Right hindlimb (tissue), 1 donor: Measurements from ENCODE around the gene MTUS2.

Source experiments
- DNase-seq: peaks from one replicate; pipeline ENCODE4 v3.0.0-alpha.2; 2018

Gene MTUS2

DNA sequence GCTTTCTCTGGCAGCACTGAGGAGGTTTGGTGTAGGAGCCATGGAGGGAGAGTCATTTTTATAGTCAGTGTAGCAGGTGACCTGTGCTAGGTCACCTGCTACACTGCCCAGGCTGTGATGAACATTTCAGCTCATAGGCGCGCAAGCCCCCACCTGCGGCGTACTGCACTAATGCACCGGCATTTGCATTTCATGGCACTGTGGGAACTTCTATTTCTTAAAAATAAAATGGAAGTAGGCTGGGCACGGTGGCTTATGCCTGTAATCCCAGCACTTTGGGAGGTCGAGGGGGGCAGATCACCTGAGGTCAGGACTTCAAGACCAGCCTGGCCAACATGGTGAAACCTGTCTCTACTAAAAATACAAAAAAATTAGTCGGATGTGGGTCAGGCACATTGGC is 674.4 kb downstream of the MTUS2 start:
- no peak for DNase-seq

DNA sequence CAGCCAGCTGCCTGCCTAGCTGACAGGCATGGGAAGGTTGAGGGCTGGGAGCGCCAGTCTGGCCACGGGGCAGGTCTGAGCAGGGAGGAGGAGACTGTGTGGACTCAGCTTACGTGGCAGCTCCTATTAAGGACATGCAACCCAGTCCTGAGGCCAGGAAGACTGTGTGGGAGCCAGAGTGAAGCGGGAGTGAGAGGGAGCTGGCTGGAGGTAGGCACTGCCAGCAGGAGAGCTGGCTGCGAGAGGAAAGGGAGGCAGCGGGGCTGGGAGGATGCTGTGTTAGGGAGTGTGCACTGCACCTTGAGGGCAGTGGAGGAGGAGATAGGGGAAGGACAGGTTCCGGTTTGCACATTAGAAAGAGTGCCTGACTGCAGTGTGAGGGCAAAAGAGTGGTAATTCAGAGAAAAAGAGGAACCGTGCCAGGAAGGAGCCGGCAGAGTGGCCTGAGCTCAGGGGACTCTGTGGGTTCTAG is 676.1 kb downstream of the MTUS2 start:
- no peak for DNase-seq

DNA sequence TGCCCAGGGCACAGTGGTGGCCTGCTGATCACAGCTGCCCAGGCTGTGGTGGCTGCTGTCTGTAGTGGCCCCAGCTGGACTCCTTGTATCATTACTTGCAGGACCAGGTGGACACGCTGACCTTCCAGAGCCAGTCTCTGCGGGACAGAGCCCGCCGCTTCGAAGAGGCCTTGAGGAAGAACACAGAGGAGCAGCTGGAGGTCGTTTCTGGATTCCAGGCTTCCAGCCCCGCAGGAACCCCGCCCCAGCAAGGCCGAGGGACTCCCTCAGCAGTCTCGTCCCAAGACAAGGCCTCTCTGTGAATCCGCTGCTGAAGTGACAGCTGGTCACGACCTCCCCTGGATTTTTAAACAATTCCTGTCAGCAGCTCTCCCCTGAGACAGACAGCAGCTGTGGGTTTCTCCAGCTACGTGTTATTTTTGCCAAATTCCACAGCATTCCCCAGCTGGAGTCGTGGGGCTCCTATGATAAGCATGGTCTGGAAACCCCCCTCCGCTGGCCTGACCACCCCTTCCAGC is 677.1 kb downstream of the MTUS2 start:
- DNase-seq: peak; percentile 93

DNA sequence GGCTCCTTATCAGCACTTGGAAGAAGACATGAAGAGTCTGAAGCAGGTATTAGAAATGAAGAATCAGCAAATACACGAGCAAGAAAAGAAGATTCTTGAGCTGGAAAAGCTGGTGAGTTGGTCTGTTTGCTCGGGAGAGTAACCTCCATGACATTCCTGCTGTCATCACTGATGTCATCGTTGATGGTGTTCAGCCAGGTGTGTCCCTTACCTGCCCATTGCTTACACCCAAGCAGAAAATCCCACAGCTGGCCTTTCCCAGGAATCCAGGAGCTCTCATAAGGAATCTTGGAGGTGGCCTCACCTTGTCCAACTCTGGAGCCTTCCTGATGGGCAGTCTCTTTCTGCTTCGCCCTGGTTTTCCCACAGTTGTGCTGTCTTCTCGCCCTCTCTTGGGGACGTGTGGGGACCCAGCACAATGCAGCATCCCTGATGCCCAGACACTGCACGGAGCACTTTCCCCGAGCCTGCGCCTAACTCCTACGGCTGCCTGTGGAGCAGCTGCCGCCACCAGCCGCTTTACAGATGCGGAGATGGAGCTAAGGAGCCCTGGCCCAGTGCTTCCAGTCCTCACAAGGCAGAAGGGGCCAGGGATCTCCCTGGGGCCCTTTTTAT is 678.4 kb downstream of the MTUS2 start:
- no peak for DNase-seq

DNA sequence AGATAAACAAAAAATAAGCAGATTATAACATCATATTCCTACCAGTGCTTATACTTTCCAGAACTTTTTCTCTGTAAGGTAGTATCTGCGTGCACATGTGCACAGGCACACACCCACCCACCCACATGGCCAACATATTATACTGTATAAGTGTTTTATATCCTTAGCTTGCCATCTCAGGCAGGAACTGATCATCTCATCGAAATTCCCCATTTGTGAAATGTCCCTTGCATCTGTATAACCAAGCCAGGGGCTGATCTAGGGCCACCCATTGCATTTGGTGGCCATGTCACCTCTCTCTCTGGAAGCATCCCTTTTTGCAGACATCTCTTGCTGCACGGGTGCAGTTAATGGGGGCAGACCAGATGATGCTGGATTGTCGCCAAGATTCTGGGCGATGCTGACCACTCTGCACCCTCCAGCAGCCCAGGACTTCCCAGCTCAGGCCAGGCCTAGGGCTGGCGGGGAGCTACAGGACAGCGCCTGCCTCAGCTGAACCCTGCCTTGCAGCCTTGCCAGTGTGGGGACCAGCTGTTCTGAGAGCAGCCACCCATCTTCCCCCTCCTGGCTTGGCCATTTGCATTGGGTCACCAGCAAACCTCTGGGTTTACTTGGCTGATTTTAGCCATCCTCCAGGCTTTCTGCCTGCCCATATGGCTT is 679.5 kb downstream of the MTUS2 start:
- DNase-seq: no peak

DNA sequence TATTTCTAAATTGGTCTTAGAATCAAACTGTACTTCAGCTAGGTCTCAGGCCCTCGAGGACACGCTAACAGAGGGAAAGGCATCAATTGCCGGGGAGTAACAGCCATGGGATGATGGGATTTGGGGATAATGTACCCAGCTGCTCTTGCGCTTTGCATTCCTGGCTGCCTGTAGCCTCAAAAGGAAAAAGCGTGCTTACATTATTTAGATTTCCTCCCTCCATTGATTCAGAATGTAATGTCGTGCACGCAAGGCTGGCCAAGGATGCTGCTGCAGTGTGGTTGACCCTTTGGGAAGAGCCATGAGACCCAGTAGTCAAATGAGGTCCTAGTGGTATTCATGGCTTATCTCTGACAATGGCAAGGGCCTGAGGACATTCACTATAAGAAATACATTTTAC is 680.2 kb downstream of the MTUS2 start:
- DNase-seq: no peak

DNA sequence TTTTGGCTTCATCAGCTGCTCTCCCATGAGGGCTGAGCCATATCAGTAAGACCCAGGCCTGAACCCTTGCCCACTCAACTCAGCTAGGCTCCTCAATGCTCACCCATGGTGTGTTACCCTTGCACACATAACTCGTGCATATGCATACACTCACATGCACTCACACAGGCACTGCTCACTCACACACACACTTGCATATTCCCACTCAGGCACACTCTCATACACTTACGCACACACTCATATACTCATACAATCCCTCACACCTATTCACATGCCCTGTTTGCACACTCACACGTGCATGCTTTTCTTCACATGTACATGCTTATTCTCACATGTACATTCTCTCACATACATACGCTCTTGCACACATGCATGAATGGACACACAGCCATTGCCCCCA is 681.5 kb downstream of the MTUS2 start:
- DNase-seq: no peak

DNA sequence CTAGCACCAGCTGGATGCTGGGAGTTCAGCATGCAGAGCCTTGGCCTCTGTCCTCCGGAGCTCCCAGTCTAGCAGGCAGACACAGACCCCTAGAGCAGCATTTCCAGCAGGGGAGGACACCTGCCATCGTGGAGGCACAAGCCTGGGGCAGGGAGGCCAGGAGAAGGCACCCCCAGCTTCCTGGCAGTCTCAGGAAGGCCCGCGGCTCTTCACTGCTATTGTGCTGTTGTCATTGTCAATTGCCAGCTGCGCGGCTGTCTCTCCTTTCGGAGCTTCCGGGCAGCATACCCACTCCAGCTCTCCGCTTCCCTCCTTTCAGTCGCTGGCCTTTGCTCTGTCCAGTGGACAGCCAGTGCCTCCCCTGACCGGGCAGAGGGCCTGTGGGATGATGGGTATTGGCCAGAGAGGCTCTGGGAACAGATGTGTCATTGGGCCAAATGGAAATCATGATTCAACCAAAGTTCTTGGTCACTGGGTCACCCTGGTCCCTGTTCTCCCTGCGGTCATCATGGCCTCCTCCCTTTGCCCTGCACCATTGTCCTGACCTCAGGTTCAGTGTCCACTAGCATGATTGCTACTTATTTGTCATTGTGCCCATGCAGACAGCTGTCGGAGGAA is 682.4 kb downstream of the MTUS2 start:
- DNase-seq: no peak

DNA sequence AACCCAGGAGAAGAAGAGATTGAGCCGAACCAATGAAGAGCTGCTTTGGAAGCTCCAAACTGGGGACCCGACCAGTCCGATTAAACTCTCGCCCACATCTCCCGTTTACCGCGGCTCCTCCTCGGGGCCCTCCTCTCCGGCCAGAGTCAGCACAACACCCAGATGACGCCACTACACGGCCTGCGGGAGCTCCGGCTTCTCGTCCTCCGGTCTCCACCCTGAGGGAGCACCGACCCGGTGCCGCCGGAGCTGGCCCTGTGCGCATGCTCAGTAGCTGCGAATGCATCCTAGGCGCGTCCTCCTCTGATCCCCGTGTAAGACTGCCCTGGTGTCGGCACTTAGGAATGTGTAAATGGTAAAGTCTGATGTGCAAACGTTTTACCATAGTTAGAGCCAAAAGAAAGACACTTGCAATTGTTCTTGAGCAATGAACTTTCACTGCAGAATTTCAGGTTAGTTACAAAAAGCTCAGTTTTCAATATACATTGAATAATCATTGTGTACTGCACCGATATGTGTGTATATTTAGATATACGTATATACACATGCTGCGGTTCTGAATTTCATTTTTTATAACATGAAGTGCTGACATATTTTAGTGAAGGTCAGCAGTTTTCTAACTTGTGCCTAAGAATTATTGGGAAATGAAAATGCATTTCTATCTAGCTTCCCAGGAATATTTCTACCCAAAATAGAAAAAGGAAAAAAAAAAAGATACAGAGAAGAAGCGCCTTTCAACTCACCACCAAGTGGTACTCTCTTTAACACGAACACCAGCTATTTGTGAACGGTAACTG is 683.1 kb downstream of the MTUS2 start:
- no peak for DNase-seq

DNA sequence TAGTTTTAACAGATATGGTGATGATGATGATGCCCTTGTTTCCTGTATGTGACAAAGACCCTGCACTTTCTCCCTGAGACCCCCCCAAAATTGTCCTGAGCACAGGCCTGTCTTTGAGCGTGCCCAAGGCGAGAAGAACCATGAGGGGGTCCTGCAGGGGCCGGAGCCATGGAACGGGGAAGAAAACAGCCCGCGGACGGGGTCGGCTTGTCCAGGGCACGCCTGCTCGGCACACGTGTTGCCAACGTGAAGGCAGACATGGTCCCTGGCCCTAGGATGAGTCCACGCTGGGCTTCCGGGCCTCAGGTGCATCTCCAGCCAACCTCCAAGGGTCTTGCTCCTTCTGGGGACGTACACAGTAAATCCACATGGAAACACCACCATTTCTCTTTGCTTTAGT is 684.6 kb downstream of the MTUS2 start:
- DNase-seq: no peak

DNA sequence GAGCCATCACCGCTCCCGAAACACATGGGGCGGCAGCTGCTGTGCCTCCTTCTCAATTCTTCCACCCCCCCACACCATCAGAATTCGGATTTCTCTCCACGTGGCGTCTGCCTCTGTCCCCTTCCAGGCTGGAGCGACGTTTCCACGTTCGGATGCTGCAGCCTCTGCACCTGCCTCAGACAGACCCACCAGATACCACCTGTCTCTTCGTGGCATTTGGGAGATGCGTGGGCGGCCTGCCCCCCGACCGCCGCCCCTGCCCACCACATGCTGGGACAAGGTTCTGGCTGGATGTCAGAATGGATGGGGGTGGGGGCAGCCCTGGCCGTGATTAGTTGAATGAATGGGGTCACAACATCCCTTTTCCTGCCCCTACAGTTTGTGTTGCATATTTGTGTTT is 685.4 kb downstream of the MTUS2 start:
- DNase-seq: no peak

DNA sequence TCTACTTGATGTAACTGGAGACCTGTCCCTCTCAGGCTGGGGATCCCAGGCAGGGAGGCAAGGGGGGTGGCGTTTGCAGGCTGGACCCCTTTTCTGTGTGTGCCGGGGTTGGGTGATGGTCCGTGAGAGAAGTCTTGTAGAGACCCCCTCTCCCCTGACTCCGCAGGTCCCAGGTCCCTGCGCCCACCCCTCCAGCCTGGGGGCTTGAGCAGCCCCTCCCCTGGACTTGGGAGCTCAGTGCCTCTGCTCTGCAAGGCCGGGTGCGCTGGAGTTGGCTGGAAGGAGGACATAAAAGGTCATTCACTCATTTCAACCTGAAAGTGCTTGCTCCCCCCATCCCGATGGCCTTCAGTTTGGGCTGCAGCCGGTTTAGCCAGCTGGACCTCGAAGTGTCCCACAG is 685.8 kb downstream of the MTUS2 start:
- no peak for DNase-seq

DNA sequence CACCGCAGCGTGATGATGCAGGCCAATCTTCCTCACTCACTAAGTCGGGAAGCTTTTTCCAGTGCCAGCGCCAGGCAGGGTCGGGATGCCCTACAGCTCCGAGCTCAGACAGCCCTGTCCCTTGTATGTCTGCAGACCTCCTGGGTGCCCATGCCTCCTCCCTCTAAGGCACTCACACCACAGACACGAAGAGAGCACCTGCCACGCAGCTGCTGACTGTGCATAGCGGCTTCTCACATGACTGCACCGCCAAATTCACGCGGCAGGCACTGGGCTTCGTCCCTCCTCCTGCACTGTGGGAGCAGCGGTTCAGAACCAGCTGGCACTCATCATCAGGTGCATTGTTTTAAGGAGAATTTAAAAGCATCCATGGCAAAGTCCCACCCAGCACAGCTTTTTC is 687.2 kb downstream of the MTUS2 start:
- peak; percentile 81 for DNase-seq

DNA sequence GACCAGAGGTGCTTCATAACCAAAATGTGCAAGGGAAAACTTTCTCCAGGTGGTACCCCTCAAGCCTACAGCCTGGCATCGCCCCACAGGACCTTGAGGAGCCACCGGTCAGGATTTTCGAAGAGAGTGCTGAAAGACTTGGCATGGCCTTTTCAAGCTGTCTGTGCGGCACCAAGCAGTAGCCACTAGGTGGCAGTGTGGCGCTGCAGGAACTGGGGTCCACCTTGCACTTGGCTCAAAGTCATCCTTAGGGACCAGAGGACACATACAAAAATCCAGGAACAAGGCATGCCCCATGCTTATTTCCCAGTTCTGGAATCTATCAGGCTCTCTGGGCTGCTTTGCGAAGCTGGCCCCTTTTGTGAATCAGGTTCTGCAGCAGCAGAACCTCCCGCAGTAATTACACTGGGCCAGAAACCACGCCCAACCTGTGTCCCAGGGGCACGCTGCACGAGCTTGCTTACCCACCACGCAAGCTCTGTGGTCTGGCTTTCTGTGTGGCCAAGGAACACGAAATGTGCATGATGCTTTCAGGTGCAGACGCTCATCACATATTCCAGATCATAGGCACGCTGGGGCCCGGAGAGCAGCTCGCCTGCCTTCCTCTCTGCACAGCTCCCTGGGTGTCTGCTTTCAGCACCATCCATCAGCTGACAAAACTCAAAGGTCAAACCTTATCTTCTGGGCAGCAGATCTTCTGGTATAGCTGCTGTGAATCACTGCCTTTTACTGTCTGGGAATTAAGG is 688.2 kb downstream of the MTUS2 start:
- DNase-seq: peak; percentile 90

DNA sequence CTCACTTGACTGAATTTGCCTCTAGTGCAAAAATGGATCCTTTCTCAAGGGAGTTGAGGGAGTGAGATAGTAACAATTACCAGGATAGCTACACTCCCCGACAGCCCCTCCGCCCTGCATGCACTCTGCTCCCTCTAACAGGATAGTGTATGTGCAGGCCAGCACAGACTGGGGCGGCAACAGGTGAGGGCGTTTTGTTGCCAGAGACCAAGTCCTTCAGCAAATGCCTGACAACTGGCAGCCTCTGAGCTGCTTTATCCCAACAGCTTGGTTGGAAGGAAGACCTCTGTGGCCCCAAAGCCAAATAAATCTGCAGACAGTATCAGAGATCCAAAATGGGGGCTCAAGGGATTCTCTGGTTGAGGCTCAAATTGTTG is 688.7 kb downstream of the MTUS2 start:
- no peak for DNase-seq

DNA sequence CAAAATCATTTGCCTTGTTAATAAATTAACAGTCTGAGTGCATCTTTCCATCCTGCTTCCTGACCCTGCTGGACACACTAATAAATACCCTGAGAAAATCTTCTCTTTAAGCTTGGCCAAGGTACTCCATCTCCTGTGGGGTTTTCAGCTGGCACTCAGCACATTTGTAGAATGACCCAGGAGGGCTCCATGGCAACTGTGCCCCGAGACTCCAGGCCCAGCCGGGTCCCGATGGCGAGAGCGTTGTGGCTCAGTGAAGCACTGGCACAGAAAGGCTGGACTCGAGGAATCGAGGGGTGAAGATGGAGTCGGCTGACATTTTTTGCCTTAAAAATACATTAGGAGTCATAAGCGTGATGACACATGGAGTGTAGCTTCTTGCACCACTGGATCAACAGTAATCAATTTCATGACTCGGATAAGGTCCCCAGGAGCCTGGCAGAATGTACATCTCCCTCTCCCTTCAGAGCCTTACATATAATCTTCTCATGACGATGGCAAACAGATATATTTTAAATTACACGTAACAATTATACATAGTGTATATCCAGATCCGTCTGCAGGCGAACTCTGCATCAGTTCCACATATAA is 690.0 kb downstream of the MTUS2 start:
- no peak for DNase-seq

DNA sequence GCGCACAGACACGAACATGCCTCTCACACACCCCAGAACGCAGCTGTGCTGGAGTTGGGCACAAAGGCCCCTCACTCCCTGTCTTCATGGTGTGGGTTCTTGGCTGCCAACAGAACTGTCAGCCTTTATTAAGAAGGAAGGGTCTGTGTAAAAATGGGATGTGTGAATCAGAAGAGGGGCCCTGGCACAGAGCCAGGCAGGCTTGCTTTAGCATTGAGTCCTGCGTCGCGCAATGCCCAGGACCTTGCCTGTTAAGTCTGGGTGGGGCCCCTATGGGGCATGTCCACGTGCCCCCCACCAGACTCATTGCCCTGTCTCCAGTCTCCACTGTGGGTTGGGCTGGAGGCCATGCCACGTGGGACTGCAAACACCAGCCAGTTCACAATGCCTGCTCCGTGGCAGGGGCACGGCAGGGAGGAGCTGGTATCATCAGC is 690.5 kb downstream of the MTUS2 start:
- no peak for DNase-seq

DNA sequence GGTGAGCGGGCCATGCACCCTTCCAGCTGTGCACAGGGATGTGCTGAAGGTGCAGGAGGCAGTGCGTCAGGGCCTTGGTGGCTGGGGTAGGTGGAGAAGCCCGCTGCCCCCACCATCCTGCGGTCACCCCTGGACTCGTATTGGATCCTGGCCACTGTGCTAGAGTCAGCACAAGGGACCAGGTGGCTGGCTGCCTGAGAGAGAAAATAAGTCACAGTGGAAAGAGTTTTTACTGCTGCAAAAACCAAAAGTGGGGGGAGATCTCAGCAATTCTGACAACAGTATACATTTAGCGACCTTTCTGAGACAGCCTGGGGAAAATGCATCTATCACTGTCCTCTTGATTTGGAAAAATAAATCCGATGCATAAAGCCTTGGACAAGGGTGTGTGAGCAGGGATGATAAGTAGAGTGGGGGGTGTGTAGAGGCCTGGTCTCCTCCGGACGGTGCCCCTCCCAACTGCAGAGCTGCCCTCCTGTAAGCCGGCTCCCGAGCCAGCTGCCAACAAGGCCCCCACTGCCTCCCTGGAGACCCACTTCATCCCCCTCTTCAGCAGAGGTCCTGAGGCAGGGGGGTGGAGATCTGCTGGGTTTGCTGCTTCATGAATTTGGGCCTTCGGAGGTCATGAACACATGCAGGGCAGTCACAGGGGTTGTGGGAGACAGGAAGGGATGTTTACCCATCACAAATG is 691.1 kb downstream of the MTUS2 start:
- DNase-seq: no peak

DNA sequence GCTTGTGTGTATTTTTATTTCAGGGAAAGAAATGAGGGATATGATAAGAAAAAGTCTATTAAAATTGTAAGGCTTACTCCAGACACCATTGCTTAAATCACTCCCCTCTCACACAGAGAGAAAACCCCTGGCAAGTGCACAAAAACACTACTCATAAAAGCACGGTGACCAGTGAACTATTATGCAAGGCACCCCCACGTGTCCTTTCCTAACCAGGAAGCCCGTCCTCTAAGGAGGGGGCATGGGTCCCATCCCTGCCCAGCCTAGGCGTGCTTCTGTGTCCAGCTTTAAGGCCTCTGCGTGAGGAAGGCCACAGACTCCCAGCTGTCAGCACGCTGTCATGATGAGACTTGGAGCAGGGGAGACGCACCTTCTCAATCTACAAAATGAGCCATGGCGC is 691.8 kb downstream of the MTUS2 start:
- no peak for DNase-seq

DNA sequence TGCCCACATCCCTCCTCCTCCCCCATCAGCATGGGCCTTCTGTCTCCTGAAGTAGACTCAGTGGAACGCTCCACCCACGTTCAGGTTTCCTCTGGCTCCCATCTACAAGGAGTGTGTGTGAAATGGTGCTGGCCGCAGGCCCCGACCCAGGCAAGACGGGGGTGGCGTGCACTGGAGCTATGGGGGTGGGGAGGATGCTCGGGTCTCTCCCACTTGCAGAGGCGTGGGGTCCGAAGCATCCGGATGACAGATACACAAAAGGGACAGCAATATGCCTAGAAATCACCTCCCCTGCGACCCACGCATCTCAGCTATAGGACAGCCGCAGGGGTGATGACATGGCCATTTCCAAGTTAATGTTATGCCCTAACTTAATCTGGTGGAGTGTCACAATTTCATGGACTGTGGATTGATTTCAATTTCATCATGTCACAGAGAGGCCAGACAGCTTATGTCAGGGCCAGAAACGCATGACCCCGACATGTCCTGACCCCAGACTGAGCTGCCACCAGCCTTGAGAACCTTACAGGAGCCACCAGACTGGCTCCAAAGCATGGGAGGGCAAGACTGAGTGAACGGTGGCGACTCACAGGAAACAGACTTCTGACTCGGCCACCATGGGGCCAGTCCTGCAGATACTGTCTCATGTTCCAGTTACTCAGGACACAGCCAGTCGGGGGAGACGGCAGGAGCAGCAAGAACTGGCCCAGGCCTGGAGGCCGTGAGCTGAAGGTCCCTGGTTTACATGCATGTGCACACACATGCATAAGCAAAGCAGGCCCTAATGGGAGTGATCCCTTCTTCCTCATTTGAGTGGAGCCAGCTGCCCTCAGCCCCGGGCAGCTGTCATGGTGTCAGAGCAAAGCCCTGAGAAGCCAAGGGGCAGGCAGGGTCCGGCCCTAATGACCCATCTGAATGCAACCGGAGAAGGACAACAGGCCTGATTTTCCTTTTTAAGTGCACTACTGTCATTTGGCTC is 693.2 kb downstream of the MTUS2 start:
- DNase-seq: no peak
